Measurements from ENCODE around the gene MRPS14. TPM values are rescaled to one million over a fixed set of nuclear protein-coding genes. Genes with fewer than 3 reads are reported as not detected.

MRPS14 gene
- total and polyA plus RNA-seq, 9 of the 15 experiments (the other 6 are each of a cell fraction or from before 2014, with no cell fraction given) = 38.1 to 231 (median 54.9) TPM

- TF ChIP-seq ARID1B (IDR thresholded peaks at IDR 0.05) (peak; percentile 65), MAFG (tag; conservative IDR thresholded peaks at IDR 0.05) (0 out of 2 replicates have a peak, but pooled peaks have one; percentile 24), JUN (IDR thresholded peaks at IDR 0.05; ENCODE audit: borderline replicate concordance, low read depth, low read length) (peak; percentile 62), JUN (CRISPR knock-in tag; IDR thresholded peaks at IDR 0.05; ENCODE audit: borderline replicate concordance) (no peak), SMARCE1 (IDR thresholded peaks at IDR 0.05) (peak; percentile 68; the same call in 1 of the 2 replicates), MAFK (IDR thresholded peaks at IDR 0.05; ENCODE audit: low read length) (peak; percentile 19; the same call in 1 of the 2 replicates), SETDB1 (IDR thresholded peaks at IDR 0.05; ENCODE audit: low read length) (no peak), PREB (CRISPR knock-in tag; IDR thresholded peaks at IDR 0.05) (no peak), ESRRB (CRISPR knock-in tag; IDR thresholded peaks at IDR 0.05; ENCODE audit: borderline replicate concordance) (no peak), FOSL1 (tag; conservative IDR thresholded peaks at IDR 0.05) (peak; percentile 93), ZNF124 (CRISPR knock-in tag; IDR thresholded peaks at IDR 0.05) (no peak), RAD51 (IDR thresholded peaks at IDR 0.05; ENCODE audit: borderline replicate concordance, low read depth) (no peak), YBX1 (IDR thresholded peaks at IDR 0.05) (no peak), L3MBTL2 (IDR thresholded peaks at IDR 0.05) (0 out of 2 replicates have a peak, but pooled peaks have one; percentile 8), CEBPG (CRISPR knock-in tag; IDR thresholded peaks at IDR 0.05) (no peak), CEBPG (tag; conservative IDR thresholded peaks at IDR 0.05 in 1 of 2, IDR thresholded peaks at IDR 0.05 in 1 of 2) (peak in 1 of 2 experiments; percentile 44; a peak in 1 of 4 replicates), SMARCA4 (IDR thresholded peaks at IDR 0.05) (peak; percentile 68; the same call in 1 of the 2 replicates), ZNF347 (CRISPR knock-in tag; IDR thresholded peaks at IDR 0.05; ENCODE audit: low read depth) (no peak), ZNF143 (CRISPR knock-in tag; IDR thresholded peaks at IDR 0.05) (no peak), DPF2 (IDR thresholded peaks at IDR 0.05) (peak; percentile 62), TCF3 (CRISPR knock-in tag; IDR thresholded peaks at IDR 0.05) (peak; percentile 31; the same call in 1 of the 2 replicates), PKNOX1 (IDR thresholded peaks at IDR 0.05) (peak; percentile 76), RCOR1 (IDR thresholded peaks at IDR 0.05; ENCODE audit: borderline replicate concordance in 1 of 2, low read depth in 2 of 2, low read length in 2 of 2) (peak in 1 of 2 experiments; percentile 36; a peak in 1 of 4 replicates), ZNF395 (CRISPR knock-in tag; IDR thresholded peaks at IDR 0.05) (0 out of 2 replicates have a peak, but pooled peaks have one; percentile 32)
Observed at GRCh38 chr1:174976436-174977108, 46.7 kb downstream of the MRPS14 start (continued).

Data from K562 (cell line).